Measurements from ENCODE around the gene ZNF253. TPM values are rescaled to one million over a fixed set of nuclear protein-coding genes. Genes with fewer than 3 reads are reported as not detected.
"Not testable (repeated sequence)": the region's sequence is repeated elsewhere in the genome, so short reads cannot be mapped to it uniquely, and the experiment has no call there.

The ZNF253 gene
- total RNA-seq, 6 donors from 2014 or later = 5.0 to 15.8 (median 7.9) TPM

- no peaks in the 10 kb centered on the region for H3K36me3 ChIP-seq
- no peak overlapping the region for H3K4me3 ChIP-seq
- H3K27ac ChIP-seq = no peak overlapping the region
- no peaks in the 10 kb centered on the region for H3K27me3 ChIP-seq
- H3K4me1 ChIP-seq = no peaks in the 10 kb centered on the region
- TF ChIP-seq POLR2AphosphoS5 (IDR thresholded peaks at IDR 0.05) (no peak), POLR2A (IDR thresholded peaks at IDR 0.05) (no peak), CTCF (IDR thresholded peaks at IDR 0.05) (no peak), EP300 (IDR thresholded peaks at IDR 0.05) (no peak)
- H3K9me3 ChIP-seq = peaks cover 0 to 7% (median 0%) of the 10 kb centered on the region in 4 donors
- no peak for DNase-seq
- no peak for ATAC-seq (ENCODE audit: low FRiP score in 2 of 2)
- WGBS, 2 donors = 90% methylated on average over 2 of the region's 2 CpGs
These were observed 44.0 kb downstream of the ZNF253 start for GRCh38 chr19:19909654-19910053.

GRCh38 chr19:19911150-19911549 lies 45.5 kb downstream of the ZNF253 start:
- Histone ChIP-seq H3K36me3 (no peaks in the 10 kb centered on the region), H3K4me3 (no peak overlapping the region), H3K27me3 (no peaks in the 10 kb centered on the region), H3K27ac (no peak overlapping the region), H3K4me1 (no peaks in the 10 kb centered on the region), H3K9me3 (peaks cover 0 to 8% (median 0%) of the 10 kb centered on the region in 4 donors)
- ATAC-seq (ENCODE audit: low FRiP score in 2 of 2) (no peak), DNase-seq (no peak)
- WGBS, 2 donors = 75 to 86% methylated on average over 1 of the region's 1 CpG
- TF ChIP-seq POLR2AphosphoS5 (IDR thresholded peaks at IDR 0.05) (no peak), EP300 (IDR thresholded peaks at IDR 0.05) (no peak), POLR2A (IDR thresholded peaks at IDR 0.05) (no peak), CTCF (IDR thresholded peaks at IDR 0.05) (no peak)

- WGBS, 2 donors = 61 to 72% methylated on average over 3 of the region's 3 CpGs
- no peak for DNase-seq
These were observed 48.9 kb downstream of the ZNF253 start for GRCh38 chr19:19914596-19914995.

GRCh38 chr19:19930417-19930816 lies 64.7 kb downstream of the ZNF253 start:
- DNase-seq; H3K4me3 ChIP-seq; H3K27me3 ChIP-seq; ATAC-seq (ENCODE audit: low FRiP score in 2 of 2); H3K27ac ChIP-seq; H3K4me1 ChIP-seq: not testable (repeated sequence)
- 61 to 66% methylated on average over 7 of the region's 7 CpGs for WGBS, 2 donors
- TF ChIP-seq CTCF (IDR thresholded peaks at IDR 0.05) = peak in 5 of 6 experiments; percentile 22 to 66 (median 45)
- peaks cover 17 to 66% (median 52%) of the 10 kb centered on the region in 4 donors for H3K9me3 ChIP-seq
- peaks cover 0 to 24% (median 6%) of the 10 kb centered on the region in 4 donors for H3K36me3 ChIP-seq

More at GRCh38 chr19:19914596-19914995, 48.9 kb downstream of the ZNF253 start:
- Histone ChIP-seq H3K4me3 (no peak overlapping the region), H3K36me3 (peaks cover 0 to 6% (median 2%) of the 10 kb centered on the region in 4 donors), H3K27me3 (no peaks in the 10 kb centered on the region), H3K9me3 (peaks cover 0 to 12% (median 0%) of the 10 kb centered on the region in 4 donors), H3K27ac (no peak overlapping the region), H3K4me1 (no peaks in the 10 kb centered on the region)
- TF ChIP-seq POLR2A (IDR thresholded peaks at IDR 0.05) = no peak
- TF ChIP-seq CTCF (IDR thresholded peaks at IDR 0.05) = no peak
- TF ChIP-seq EP300 (IDR thresholded peaks at IDR 0.05) = no peak
- TF ChIP-seq POLR2AphosphoS5 (IDR thresholded peaks at IDR 0.05) = no peak
- no peak for ATAC-seq (ENCODE audit: low FRiP score in 2 of 2)

- not testable (repeated sequence) for H3K4me1 ChIP-seq; H3K27me3 ChIP-seq; ATAC-seq (ENCODE audit: low FRiP score in 2 of 2); H3K27ac ChIP-seq; H3K4me3 ChIP-seq; DNase-seq
- H3K36me3 ChIP-seq = peaks cover 0 to 14% (median 6%) of the 10 kb centered on the region in 4 donors
- WGBS, 2 donors = 90 to 95% methylated on average over 3 of the region's 3 CpGs
- peaks cover 17 to 82% (median 65%) of the 10 kb centered on the region in 4 donors for H3K9me3 ChIP-seq
These were observed 68.0 kb downstream of the ZNF253 start for GRCh38 chr19:19933432-19934314.

All from upper lobe of left lung (tissue), 6 donors.